Brain pericyte (primary cell): ENCODE results near the gene LTB4R.
A peak's percentile ranks its signal among the peaks of the same experiment; 100 is the strongest.

Experiments used
- DNase-seq: peaks from one replicate; pipeline ENCODE4 v3.0.0-alpha.2; 2012; ENCODE audit warnings: low read depth, low spot score

Gene LTB4R

GRCh38 chr14:24278424-24278823 is 32.9 kb upstream of the LTB4R start:
- DNase-seq: no peak

- no peak for DNase-seq
Measured at GRCh38 chr14:24279301-24280186, 31.8 kb upstream of the LTB4R start.

GRCh38 chr14:24280797-24281460 is 30.4 kb upstream of the LTB4R start:
- no peak for DNase-seq

- DNase-seq: no peak
Measured at GRCh38 chr14:24281636-24282035, 29.7 kb upstream of the LTB4R start.

- no peak for DNase-seq
Measured at GRCh38 chr14:24282736-24283135, 28.6 kb upstream of the LTB4R start.

GRCh38 chr14:24283796-24284460 is 27.4 kb upstream of the LTB4R start:
- DNase-seq: no peak

- DNase-seq: no peak
Measured at GRCh38 chr14:24284501-24285035, 26.7 kb upstream of the LTB4R start.

- no peak for DNase-seq
Measured at GRCh38 chr14:24285351-24285750, 26.0 kb upstream of the LTB4R start.

GRCh38 chr14:24286996-24287395 is 24.3 kb upstream of the LTB4R start:
- DNase-seq: no peak

GRCh38 chr14:24289649-24290280 is 21.5 kb upstream of the LTB4R start:
- DNase-seq: no peak

- no peak for DNase-seq
Measured at GRCh38 chr14:24290746-24291145, 20.6 kb upstream of the LTB4R start.

- no peak for DNase-seq
Measured at GRCh38 chr14:24291446-24292117, 19.7 kb upstream of the LTB4R start.

- no peak for DNase-seq
Measured at GRCh38 chr14:24292118-24292807, 19.0 kb upstream of the LTB4R start.

GRCh38 chr14:24293525-24293924 is 17.8 kb upstream of the LTB4R start:
- no peak for DNase-seq

- peak; percentile 47 for DNase-seq
Measured at GRCh38 chr14:24296341-24297157, 14.8 kb upstream of the LTB4R start.

GRCh38 chr14:24297190-24297964 is 13.9 kb upstream of the LTB4R start:
- DNase-seq: no peak

- no peak for DNase-seq
Measured at GRCh38 chr14:24298892-24299254, 12.4 kb upstream of the LTB4R start.

GRCh38 chr14:24299255-24300191 is 11.8 kb upstream of the LTB4R start, which contains the start of the genes DHRS1 and NOP9:
Gene DHRS1, minus strand, starts transcription at chr14:24299780. Its CDS starts 674 bp downstream, at chr14:24299106.
Gene NOP9, plus strand, starts transcription at chr14:24299850. Its CDS starts 105 bp downstream, at chr14:24299955.
- peak; percentile 47 for DNase-seq
